Measurements from ENCODE around the gene SPATS1.
A peak's percentile ranks its signal among the peaks of the same experiment; 100 is the strongest.

The SPATS1 gene

DNA sequence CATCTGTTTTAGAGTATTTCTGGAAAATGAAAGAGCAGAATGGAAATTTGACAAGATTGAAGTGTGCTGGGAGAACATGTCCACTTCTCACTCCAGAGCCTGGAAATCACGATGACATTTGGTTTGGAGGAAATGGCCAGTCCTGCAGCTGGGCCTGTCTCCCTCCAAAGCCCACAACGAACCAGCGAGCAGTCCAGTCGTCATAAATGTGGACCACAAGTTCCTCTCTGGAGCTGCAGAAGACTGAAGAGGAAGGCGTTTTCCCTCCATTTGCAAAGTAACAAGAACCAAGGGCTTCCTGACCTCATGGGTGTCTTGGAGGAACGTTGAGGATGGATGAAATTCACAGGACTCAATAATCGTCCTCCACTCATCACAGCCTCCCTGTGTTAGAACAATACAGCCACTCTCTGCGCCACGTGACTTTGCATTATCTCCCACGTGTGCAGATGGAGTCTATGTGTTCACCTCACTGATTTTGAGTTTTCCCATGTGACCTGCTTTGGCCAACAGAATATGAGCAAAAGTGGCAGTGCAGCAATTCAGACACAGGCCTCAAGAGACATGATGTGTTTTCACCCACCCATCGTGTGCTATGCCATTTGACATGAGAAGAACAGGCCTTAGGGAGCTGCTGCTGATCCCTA is 9.1 kb upstream of the SPATS1 start:
- H3K4me3 ChIP-seq (ENCODE audit: low read depth, low read length), result no peak overlapping the region
- DNase-seq (ENCODE audit: low read depth), result no peak
- TF ChIP-seq CTCF (IDR thresholded peaks at IDR 0.05; ENCODE audit: control insufficient read depth, extremely low read depth, insufficient read depth), result no peak

DNA sequence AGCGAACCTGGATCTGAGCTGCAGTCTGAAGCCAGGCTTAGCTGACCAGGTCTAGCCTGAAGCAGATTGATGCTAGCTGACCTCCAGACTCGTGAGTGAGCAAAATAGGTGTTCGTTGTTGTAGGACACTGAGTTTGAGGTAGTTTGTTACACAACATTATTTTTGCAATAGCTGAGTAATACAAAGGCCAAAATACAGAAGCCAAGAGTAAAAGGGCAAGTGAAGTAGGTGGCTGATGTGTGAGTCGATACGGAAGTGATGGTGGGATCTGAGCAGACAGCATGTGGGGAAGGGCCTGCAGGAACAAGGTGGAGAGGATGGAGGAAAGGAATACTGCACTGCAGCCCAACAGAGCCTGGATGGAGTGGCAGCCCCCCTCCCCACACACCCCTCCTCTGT is 8.5 kb upstream of the SPATS1 start:
- H3K4me3 ChIP-seq (ENCODE audit: low read depth, low read length), result no peak overlapping the region
- no peak for DNase-seq (ENCODE audit: low read depth)
- no peak for TF ChIP-seq CTCF (IDR thresholded peaks at IDR 0.05; ENCODE audit: control insufficient read depth, extremely low read depth, insufficient read depth)

DNA sequence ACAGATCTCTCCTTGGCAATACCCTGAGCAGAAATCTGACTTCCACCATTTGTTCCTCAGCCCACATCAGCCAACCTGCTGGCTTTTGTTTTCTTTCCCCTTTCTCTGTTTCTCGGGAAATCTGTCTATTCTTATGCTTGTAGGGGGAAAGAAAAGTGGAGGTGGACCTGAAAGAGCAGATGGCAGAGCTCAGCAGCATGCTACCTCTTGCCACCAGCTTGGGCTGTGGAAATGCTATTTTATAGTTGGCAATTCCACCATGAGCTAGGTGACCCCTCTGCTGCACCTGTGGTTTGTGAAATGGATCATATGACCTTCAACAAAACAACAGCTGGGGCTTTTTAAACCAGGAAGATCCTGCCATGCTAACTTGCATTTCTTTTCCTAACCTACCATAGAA is 6.8 kb upstream of the SPATS1 start:
- no peak overlapping the region for H3K4me3 ChIP-seq (ENCODE audit: low read depth, low read length)

GRCh38 chr6:44338228-44339122 is 4.0 kb upstream of the SPATS1 start:
- peak; percentile 19 for DNase-seq (ENCODE audit: low read depth)
- peak; percentile 83 for TF ChIP-seq CTCF (IDR thresholded peaks at IDR 0.05; ENCODE audit: control insufficient read depth, extremely low read depth, insufficient read depth)
- no peak overlapping the region for H3K4me3 ChIP-seq (ENCODE audit: low read depth, low read length)

More for the DNA sequence above, 6.8 kb upstream of the SPATS1 start:
- no peak for TF ChIP-seq CTCF (IDR thresholded peaks at IDR 0.05; ENCODE audit: control insufficient read depth, extremely low read depth, insufficient read depth)
- DNase-seq (ENCODE audit: low read depth), result no peak

DNA sequence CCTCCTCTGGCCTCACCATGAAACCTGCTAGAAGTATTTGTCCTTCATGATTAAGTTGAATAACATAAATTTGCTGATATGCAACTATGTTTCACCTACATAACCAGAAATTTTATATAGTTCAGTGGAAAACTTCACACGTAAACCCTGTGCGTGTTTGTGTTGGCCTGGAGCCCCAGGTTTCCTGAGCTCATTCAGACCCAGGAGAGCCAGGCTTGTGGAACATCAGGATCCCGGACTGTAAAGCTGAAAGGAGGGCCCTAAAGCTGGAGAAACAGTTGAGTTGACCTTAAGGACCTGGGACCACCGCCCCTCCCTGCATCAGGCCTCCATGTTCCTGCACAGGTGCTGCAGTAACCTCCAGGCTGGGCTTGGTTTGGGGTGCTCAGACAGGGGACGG is 3.1 kb upstream of the SPATS1 start:
- peak; percentile 30 for DNase-seq (ENCODE audit: low read depth)
- no peak overlapping the region for H3K4me3 ChIP-seq (ENCODE audit: low read depth, low read length)
- TF ChIP-seq CTCF (IDR thresholded peaks at IDR 0.05; ENCODE audit: control insufficient read depth, extremely low read depth, insufficient read depth), result no peak

DNA sequence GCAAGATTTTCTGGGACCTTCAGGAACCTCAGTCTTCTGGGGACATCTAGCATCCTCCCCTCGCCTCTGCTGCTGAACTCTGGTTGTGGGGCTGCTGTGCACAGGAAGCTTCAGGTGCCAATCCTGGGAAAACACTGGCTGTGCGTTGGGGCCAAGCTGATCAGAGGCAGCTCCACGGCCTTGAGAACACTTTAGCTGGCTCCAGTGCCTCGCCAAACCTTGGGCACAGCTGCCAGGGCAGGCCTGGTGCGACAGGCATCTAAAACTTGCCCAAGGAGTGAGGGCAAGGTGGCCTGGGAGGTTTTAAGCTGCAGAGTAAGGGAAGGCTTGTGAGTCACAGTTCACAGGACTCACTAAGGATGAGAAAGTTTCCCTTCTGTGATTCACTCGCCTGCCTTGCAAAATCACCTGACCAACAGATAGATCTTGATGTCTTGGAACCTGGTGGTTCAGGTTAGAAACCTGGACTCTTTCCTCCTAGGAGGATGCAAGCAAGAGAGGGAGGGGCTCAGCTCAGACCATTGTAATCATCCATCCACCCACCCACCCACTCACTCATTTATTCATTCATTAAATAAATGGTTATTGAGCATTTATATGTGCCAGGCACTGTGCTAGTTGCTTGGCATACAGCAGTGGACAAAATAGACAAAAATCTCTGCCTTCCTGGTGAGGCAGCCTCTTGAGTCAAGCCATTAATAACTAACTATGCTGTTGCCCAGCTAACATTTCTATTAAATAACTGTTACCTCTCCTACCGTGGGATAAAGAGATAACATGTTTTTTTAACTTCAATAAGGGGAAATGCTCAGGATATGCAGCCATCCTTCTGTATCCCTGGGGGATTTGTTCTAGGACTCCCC is 2.5 kb upstream of the SPATS1 start:
- DNase-seq (ENCODE audit: low read depth), result no peak
- no peak overlapping the region for H3K4me3 ChIP-seq (ENCODE audit: low read depth, low read length)
- TF ChIP-seq CTCF (IDR thresholded peaks at IDR 0.05; ENCODE audit: control insufficient read depth, extremely low read depth, insufficient read depth), result no peak

Measured in LNCaP clone FGC (cell line).